Colonic mucosa (tissue), 4 donors: Measurements from ENCODE around the gene CFAP206. TPM values are rescaled to one million over a fixed set of nuclear protein-coding genes. Genes with fewer than 3 reads are reported as not detected.

ENCODE experiments used
- DNase-seq: peaks from one replicate; pipeline ENCODE4 v3.0.0-alpha.2; 2020
- H3K27ac ChIP-seq: fragments of 200-600 bp; one replicate; pipeline ENCODE4 v1.8.0; 2021
- H3K27me3 ChIP-seq: fragments of 200-600 bp; one replicate; pipeline ENCODE4 v1.8.0; 2021
- H3K36me3 ChIP-seq: fragments of 200-600 bp; one replicate; pipeline ENCODE4 v1.8.0; 2021
- H3K4me1 ChIP-seq: fragments of 200-600 bp; one replicate; pipeline ENCODE4 v1.8.0; 2021; ENCODE audit warnings: mild to moderate bottlenecking
- H3K4me3 ChIP-seq: fragments of 200-600 bp; one replicate; pipeline ENCODE4 v1.8.0; 2021
- H3K9ac ChIP-seq, 2 donors: one replicate each; pipeline ENCODE4 v1.7.0; 2013; ENCODE audit warnings: control low read depth in 2 of 2, low read depth in 2 of 2, low read length in 2 of 2
- H3K9me3 ChIP-seq: fragments of 200-600 bp; one replicate; pipeline ENCODE4 v1.8.0; 2021
- intact Hi-C: fragments of 100-400 bp; cut with DNase I; formaldehyde crosslinking; loops from one replicate; pipeline ENCODE4 v1.14.1; 2022
- total RNA-seq, 2 donors: library from RNA; stranded (reverse); fragmentation: NEBNext Ultra II Directional in 1 of 2; extraction: Animal tissue kit (Norgen Biotek cat#: 25700) in 1 of 2; gene quantifications; one replicate each; pipeline ENCODE4 v1.2.1, GENCODE V29; 2021
- TF ChIP-seq, protein P1 (sequence below): fragments of 200-600 bp; IDR thresholded peaks from one replicate; pipeline ENCODE4 v1.8.0; 2022; ENCODE audit warnings: antibody characterized with exemption, mild to moderate bottlenecking
- donor health status: healthy.
- donor health status: DM: no; HTN: no; CAD: no.
- donor health status: DM: no; HTN: no; CAD: no.

The CFAP206 gene
- total RNA-seq, 2 donors from 2014 or later, result 0.20 TPM; not detected in 1

DNA sequence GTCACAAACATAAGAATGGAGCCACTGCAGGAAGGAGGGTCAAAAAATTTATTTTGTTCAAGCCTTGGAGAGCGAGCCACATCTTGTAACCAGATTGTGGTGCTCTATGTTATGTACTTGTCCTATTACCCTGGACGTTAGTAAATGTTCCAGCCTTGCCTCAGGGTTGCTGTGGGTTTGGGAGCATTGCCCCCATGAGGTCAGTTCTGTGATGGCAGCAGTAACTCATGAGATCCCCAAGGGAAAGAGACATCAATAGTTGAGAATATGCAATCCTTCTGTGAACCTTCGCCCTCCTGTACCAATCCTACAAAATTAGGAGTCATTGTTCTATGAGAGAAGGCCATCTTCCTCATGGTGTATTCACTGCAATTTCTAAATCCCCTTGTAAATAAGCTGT lies 16.4 kb upstream of the CFAP206 start:
- no peak for DNase-seq
- intact Hi-C loops, result loop anchor here (2.0 to 10.0 kb wide), 3 partner anchors 193 to 327 kb away; partner anchors contain the start of gene RARS2
- Histone ChIP-seq H3K27me3 (no peaks in the 10 kb centered on the region), H3K4me3 (no peak overlapping the region), H3K27ac (no peak overlapping the region), H3K9ac (no peak overlapping the region), H3K36me3 (no peaks in the 10 kb centered on the region), H3K9me3 (no peaks in the 10 kb centered on the region), H3K4me1 (no peaks in the 10 kb centered on the region)
- TF ChIP-seq, protein P1, sequence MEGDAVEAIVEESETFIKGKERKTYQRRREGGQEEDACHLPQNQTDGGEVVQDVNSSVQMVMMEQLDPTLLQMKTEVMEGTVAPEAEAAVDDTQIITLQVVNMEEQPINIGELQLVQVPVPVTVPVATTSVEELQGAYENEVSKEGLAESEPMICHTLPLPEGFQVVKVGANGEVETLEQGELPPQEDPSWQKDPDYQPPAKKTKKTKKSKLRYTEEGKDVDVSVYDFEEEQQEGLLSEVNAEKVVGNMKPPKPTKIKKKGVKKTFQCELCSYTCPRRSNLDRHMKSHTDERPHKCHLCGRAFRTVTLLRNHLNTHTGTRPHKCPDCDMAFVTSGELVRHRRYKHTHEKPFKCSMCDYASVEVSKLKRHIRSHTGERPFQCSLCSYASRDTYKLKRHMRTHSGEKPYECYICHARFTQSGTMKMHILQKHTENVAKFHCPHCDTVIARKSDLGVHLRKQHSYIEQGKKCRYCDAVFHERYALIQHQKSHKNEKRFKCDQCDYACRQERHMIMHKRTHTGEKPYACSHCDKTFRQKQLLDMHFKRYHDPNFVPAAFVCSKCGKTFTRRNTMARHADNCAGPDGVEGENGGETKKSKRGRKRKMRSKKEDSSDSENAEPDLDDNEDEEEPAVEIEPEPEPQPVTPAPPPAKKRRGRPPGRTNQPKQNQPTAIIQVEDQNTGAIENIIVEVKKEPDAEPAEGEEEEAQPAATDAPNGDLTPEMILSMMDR, result no peak

DNA sequence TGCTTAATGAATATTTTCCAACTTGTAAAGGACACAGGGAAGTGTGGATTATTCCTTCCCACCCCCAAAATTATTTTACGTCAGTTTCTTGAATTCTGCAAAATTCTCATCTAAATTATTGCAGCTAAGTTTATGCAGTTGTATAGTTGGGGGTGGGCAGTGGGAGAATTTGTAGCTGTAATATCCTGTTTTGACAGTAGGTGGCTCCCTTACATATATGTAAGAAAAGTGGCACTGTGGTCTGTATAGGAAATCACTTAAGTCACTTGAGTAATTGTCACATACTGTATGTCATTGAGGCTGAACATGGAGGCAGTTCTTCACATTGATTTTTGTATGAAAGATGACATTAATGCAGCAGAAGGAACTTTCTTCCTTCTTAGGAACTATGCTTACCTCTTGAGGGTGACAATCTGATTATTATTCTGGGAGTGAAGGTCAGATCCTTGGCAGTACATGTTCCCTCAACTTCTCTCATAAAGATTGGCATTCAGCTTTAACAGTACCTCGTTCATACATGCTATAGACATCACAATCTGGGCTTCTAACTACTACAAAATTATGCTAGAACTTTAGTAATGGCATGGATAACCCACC lies 14.6 kb upstream of the CFAP206 start:
- no peaks in the 10 kb centered on the region for H3K4me1 ChIP-seq
- H3K4me3 ChIP-seq, result no peak overlapping the region
- TF ChIP-seq, protein P1, result peak; percentile 77
- intact Hi-C loops, result loop anchor here (10.0 kb wide), 2 partner anchors 192 to 328 kb away; partner anchors contain the start of gene RARS2
- no peaks in the 10 kb centered on the region for H3K36me3 ChIP-seq
- no peak overlapping the region for H3K27ac ChIP-seq
- DNase-seq, result peak; percentile 29
- no peaks in the 10 kb centered on the region for H3K27me3 ChIP-seq
- no peaks in the 10 kb centered on the region for H3K9me3 ChIP-seq
- H3K9ac ChIP-seq, result no peak overlapping the region

DNA sequence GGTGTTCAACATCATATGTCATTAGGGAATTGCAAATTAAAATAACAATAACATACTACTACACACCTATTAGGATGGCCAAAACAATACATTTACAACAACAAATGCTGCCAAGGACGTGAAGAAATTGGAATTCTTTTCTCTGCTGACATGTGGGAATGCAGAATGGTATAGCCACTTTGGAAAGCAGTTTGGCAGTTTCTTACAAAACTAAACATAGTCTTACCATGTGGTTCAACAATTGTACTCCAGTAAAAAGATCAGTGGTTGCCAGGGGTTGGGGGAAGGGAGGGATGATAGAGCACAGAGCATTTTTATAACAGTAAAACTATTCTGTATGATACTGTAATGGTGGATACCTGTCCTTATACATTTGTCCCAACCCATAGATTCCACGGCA lies 12.3 kb upstream of the CFAP206 start:
- intact Hi-C loops, result loop anchor here (10.0 kb wide), 2 partner anchors 189 to 331 kb away; partner anchors contain the start of gene RARS2
- H3K4me1 ChIP-seq, result no peaks in the 10 kb centered on the region
- TF ChIP-seq, protein P1, result no peak

DNA sequence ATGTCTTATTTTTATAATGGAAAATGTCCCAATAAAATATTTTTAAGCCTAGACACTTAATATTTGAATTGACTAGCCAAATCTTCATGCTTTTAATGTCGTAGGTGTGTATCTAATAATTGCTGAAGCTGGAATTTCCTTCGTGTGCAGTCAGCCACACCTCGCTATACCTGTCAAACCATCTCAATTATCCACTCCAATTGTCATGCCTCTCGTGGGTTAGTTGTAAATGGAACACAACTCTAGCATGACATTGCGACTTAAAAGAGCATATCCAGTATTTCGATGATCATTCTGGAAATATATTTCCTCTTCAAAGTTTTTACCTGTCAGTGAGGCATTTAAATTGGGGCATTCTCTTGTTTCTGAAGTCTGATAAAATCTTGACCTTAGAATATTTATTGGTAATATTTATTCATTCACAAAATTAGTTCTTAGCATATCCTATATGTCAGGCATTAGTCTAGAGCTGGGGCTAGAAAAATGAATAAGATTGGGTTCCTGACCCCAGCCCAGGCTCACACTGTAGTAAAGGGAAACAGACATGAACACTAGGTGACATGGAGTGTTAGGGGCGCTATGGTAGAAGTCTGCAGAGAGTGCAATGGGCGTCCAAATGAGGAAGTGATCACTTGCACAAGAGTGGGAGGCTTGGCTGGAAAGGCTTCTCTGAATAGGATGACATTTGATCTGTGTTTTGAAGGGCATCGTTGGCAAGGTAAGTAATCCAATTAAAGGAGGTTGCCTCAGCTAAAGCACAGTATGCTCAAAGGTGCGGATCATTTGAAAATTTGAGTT lies 11.0 kb upstream of the CFAP206 start:
- no peak overlapping the region for H3K4me3 ChIP-seq
- DNase-seq, result no peak
- H3K4me1 ChIP-seq, result no peaks in the 10 kb centered on the region
- H3K27me3 ChIP-seq, result no peaks in the 10 kb centered on the region
- TF ChIP-seq, protein P1, result no peak
- no peak overlapping the region for H3K27ac ChIP-seq
- H3K9ac ChIP-seq, result no peak overlapping the region
- H3K36me3 ChIP-seq, result no peaks in the 10 kb centered on the region
- no peaks in the 10 kb centered on the region for H3K9me3 ChIP-seq
- intact Hi-C loops, result loop anchor here (10.0 kb wide), 2 partner anchors 188 to 332 kb away; partner anchors contain the start of gene RARS2

More for the DNA sequence above, 12.3 kb upstream of the CFAP206 start:
- no peak overlapping the region for H3K4me3 ChIP-seq
- H3K9ac ChIP-seq, result no peak overlapping the region
- H3K9me3 ChIP-seq, result no peaks in the 10 kb centered on the region
- DNase-seq, result no peak
- H3K27me3 ChIP-seq, result no peaks in the 10 kb centered on the region
- H3K27ac ChIP-seq, result no peak overlapping the region
- H3K36me3 ChIP-seq, result no peaks in the 10 kb centered on the region

DNA sequence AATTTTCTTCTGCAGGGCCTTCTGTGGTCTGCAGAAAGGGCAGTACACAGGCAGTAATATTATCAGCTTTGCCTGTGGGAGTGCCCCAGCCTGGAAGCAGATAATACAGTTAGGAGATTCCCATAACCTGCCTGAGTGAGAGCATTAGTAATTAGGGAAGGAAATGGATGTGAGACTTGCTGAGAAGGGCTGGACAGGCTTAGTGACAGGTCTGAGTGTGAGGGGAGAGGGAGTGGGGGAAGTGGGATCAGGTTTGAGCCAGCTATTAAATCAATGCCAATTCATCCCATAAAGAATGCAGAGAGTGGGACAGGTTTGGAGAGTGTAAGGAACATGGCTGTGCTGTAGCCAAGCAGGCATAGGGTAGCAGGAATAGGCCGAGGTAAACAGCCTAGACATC lies 10.1 kb upstream of the CFAP206 start:
- H3K9ac ChIP-seq, result no peak overlapping the region
- intact Hi-C loops, result loop anchor here (10.0 kb wide), 2 partner anchors 187 to 333 kb away; partner anchors contain the start of gene RARS2
- H3K27ac ChIP-seq, result no peak overlapping the region
- no peaks in the 10 kb centered on the region for H3K9me3 ChIP-seq
- H3K27me3 ChIP-seq, result no peaks in the 10 kb centered on the region
- no peaks in the 10 kb centered on the region for H3K4me1 ChIP-seq
- TF ChIP-seq, protein P1, result no peak
- no peak for DNase-seq
- H3K4me3 ChIP-seq, result no peak overlapping the region
- H3K36me3 ChIP-seq, result no peaks in the 10 kb centered on the region
